ENCODE results near the gene NR2E3.

Gene NR2E3

GRCh38 chr15:71792521-71792920, 17.8 kb upstream of the NR2E3 start:
- DNase-seq, result no peak

DNA sequence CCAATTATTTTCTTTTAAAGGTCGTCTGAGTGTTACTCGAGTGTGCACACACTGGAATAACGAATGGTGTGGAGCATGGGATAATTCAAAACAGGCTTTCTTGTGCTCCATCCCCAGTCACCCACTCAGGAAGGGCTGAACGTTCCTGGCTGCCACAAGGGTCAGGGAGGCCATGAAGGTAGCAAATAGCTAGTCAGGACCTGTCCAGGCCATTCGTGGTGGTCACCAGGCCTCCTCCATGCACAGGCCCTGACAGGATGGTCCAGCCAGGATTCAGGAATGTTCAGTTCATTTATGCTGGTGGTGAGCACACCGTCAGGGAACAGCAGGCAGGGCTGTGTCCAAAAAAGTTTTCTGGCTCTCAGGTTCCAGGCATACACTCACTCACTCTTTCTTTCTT, 11.7 kb upstream of the NR2E3 start:
- no peak for DNase-seq

DNA sequence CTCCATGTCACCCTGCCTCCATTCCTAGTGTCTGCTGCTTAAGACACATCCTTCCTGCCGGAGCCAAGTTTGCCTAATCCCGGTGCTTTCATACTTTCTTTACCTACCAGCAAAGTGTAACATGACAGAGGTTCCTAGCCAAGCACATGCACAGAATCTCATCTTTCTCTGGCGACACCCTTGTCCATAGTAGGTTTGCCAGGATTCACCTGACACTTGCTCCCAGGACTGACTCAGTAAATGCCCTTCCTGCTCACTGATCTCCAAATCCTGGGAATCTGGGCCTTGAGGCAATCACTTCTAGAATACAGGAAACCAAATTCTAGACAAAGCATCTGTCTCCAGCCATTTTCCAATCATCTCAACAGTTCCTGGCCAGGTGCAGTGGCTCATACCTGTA, 10.2 kb upstream of the NR2E3 start:
- DNase-seq, result no peak

DNA sequence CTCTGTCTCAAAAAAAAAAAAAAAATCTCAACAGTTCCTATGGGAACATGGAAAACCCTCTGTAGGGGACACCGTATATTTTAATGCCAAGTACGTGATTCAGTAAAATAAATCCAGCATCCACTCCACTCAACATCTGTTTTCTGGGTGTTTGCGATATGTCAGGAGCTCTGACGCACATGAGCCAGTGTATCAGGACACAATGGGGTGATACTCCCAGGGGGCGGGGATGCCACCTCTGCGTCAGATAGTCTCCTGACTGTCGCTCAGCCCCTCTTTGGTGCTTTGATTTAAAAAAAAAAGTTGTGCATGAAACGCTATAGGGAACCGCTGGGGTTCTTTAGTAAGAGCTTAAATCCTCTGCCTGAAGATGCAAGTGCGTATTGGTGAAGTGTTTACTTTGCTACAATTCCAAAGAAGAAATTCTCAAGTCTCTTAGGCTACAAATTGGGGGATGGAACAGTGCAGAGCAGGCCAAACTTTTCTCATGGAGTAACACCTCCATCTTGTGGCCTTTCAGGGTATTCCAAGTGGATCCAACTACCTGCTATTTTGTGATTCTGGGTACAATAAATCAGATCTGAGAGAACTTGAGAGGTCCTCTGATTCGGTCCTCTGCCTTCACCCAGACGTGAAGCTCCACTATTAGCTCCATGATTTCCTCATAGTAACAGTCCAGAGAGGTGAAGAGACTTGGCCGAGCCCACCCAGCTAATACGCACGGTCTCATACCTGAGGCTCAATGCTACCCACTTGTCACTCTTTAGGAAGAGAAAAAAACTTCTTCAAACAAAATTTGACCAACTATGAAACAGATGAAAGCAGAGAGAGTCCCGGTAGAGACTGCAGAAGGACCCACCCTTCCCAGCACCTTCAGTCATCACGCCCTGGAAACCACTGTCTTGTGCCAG, 9.3 kb upstream of the NR2E3 start:
- peak; percentile 12 for DNase-seq

DNA sequence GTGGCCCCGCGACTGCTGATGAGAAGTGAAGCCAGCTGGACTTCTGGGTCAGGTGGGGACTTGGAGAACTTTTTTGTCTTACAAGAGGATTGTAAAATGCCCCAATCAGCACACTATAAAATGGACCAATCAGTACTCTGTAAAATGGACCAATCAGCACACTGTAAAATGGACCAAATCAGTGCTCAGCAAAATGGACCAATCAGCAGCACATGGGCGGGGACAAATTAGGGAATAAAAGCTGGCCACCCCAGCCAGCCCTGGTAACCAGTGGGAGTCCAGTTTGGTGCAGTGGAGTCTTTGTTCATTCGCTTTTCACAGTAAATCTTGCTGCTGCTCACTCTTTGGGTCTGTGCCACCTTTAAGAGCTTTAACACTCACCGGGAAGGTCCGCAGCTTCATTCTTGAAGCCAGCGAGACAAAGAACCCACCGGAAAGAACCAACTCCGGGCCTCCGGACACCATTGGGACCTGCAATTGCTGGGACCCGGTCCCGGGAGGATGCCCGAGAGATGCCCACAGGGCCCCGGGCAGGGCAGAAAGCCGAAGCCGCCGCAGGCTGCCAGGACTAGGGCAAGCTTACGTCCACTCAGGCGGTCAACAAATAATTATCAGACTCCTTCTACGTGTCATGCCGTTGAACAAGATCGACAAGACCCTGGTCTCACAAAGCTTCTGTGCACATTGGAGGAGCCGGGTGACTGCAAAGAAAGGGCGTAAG, 8.3 kb upstream of the NR2E3 start:
- DNase-seq, result no peak

DNA sequence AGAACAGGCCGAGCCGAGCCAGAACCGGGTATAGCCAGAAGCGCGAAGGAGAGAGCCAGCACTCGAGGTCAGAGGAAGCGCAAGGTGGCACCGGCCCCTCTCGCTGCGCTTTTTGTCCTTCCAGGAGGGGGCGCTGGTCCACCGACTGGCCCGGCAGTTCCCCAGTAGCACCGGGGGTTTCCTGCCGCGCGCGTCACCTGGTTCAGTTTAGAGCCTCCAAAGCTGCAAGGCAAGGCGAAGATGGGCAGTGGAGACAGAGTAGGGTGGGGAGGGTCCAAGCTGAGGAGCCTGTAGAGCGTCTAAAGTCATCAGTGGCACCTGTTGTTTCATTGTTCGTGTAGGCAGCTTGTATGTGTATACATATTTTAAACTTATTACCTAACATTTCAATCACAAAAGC, 7.6 kb upstream of the NR2E3 start:
- no peak for DNase-seq

DNA sequence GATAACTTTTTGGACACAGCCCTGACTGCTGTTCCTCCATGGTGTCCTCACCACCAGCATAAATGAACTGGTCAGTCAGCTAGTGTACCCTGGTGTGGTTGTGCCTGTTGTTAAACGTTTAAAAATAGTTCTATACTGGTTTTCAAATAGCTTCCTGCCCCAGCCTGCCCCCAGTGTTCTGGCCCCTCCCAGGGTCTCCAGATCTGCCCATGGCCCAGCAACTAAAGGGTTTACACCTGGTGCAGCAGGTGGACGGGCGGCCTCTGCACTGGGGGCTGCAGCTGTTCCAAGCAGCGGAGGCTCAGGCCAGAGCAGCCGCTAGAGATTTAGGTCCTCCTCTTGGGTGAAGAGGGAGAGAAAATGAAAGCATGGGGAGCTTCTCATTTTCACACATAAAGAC, 6.1 kb upstream of the NR2E3 start:
- DNase-seq, result no peak

GRCh38 chr15:71804695-71805470, 5.5 kb upstream of the NR2E3 start:
- DNase-seq, result no peak

DNA sequence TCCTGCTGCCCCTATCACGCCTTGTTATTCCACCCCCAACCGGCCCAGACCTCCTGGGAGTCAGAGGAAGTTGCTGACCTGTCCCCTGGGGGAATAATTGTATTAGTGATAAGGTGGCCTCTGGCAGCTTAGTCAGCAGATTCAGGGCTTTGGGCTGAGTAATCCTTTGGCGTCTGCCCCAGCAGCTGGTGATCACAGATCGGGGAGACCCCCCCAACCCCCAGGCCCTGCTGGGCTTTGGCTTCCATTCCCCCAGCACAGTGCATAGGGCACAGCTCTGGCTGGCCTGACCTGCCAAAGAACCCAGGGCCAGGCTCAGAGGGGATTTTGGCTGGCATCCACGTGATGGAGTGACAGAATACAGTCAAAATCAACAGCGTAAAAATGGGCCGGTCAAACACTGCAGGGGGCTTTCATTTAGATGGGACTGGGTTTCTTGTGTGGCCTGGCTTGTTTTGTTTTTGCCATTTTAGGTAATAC, 3.9 kb upstream of the NR2E3 start:
- DNase-seq, result no peak

DNA sequence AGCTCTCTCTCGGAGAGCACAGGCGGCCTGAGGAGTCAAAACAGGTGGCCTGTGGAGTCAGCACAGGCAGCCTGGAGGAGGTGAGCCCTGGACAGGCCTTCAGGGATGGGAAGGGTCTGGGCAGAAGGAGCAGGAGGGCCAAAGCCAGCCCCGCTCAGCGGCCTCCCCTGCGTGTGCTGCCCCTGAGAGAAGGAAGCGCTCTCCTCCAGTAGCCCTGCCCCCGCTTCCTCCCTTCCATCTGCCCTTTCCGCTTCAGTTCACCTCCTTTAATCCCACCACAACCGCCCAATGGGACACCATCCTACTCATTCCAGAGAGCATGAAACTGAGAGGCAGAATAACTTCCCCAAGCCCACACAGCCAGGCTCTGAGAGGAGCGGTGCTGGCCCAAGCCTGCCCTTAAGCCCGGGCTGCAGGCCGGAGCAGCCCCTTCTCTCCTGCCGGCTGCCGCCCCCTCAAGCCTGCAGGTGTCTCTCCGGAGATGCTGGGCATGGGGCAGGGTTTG, 3.2 kb upstream of the NR2E3 start:
- DNase-seq, result no peak

DNA sequence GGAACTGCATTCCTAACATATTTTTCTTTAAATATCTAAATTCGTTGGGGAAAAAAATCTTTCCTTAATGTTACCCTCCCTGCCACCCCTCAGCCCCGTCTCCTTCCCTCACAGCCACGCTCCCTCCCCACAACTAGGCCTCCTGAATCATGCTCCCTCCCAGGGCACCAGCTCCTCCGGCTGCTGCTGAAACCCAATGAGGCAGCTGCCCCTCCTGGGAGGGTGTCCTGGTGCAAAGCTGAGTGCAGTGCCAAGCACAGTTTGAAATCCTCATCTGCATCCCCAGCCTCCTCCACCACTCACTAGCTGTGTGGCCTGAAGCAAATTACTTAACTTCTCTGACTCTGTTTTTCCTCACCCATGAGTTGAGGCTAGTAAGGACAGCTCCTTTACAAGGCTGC, 2.7 kb upstream of the NR2E3 start:
- no peak for DNase-seq

GRCh38 chr15:71808311-71809020, 1.9 kb upstream of the NR2E3 start:
- DNase-seq, result no peak

DNA sequence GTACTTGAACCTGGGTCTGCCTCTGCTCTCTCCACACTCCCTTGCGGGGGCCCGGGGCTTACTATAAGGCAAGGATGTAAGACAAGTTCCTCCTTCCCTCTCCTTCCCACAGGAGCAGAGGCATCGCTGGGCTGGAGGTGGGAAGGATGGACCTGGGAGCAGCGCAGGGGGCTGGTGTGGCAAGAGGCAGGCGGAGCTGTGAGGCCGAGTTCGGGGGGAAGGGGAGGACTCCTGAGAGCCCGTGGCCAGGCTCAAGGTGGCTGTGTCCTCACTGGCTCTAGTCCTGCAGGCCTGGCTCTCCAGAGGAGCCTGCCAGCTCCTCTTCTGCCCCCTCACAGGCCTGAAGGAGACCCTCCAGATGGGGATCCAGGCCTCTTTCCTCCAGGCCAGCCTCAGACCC, 1.0 kb upstream of the NR2E3 start:
- DNase-seq, result no peak

DNA sequence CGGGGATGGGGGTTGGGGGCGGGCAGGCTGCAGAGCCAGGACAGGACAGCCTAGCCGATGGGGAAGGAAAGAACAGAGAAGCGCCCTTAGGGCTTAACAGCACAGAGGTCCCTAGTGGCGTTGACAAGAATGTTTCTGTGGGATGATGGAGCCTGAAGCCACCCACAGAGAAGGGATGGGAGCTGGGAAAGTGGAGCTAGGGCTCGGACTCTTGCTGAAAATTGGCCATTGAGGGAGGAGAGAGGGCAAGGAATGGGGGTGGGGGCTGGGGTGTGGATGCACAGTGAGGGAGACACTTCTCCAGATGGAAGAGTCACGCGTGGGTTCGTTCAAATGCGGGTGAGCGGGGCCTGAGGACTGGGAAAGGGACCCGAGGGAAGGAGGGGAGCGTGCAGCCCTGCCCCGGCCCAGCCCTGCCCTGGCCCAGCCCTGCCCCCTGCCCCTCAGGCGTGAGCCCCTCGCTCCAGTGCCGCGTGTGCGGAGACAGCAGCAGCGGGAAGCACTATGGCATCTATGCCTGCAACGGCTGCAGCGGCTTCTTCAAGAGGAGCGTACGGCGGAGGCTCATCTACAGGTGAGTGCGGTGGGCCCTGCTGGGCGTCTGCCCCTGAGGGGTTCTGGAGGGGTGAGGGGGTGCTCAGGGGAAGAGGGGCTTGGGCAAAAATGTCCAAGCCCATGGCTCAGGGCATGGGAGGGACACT, 832 bp downstream of the NR2E3 start:
- DNase-seq, result no peak

DNA sequence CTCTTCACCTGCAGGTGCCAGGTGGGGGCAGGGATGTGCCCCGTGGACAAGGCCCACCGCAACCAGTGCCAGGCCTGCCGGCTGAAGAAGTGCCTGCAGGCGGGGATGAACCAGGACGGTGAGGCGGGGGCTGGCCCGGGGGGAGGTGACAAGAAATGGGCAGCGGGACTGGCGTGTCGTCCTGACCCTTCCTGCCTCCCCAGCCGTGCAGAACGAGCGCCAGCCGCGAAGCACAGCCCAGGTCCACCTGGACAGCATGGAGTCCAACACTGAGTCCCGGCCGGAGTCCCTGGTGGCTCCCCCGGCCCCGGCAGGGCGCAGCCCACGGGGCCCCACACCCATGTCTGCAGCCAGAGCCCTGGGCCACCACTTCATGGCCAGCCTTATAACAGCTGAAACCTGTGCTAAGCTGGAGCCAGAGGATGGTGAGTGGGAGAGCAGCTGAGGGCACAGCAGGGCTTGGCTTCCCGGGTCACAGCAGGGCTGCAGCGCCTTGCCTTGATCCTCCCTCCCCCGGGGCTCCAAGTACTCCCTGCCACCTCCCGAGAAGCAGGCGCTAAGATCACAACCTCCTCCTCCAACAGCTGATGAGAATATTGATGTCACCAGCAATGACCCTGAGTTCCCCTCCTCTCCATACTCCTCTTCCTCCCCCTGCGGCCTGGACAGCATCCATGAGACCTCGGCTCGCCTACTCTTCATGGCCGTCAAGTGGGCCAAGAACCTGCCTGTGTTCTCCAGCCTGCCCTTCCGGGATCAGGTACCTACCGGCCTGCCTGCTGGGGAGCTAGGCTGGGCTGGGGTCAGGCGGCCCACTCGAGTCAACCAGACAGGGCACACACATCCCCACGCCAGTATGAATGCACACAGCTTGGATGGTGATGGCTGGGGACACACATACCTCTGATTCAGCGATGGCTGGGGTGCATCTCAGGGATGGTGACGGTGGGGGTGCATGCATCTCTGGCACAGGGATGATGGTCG, 1.7 kb downstream of the NR2E3 start:
- DNase-seq, result no peak

GRCh38 chr15:71812966-71813722, 2.8 kb downstream of the NR2E3 start:
- DNase-seq, result no peak

- DNase-seq, result no peak
Measured at GRCh38 chr15:71813723-71814470, 3.5 kb downstream of the NR2E3 start.

DNA sequence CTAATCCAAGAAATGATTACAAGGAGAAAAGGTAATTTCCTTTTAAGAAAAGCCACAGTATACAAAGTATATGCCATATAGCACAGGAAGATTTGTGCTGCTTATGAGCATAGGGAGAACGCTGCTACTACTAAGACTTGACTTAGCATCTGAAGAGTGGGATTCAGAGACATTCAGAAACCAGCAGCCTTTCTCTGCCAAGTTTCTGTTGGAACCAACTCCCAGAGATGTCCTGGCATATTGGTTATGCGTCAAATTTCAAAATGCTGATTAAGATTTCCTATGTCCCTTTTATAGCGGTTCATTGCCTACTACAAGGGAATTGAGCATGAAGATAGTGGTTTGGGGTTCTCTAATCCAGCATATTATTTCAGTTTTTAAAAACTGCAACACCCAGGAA, 4.9 kb downstream of the NR2E3 start:
- no peak for DNase-seq

GRCh38 chr15:71817351-71817750, 7.0 kb downstream of the NR2E3 start:
- DNase-seq, result no peak

Measured in CD4-positive, alpha-beta T cell treated with Interleukin-10 for 1 hour (primary cell).